HG03108 (cell line): Measurements from ENCODE around the gene TMEM169.
A peak's percentile ranks its signal among the peaks of the same experiment; 100 is the strongest.

Source experiments
- ATAC-seq: cut with Tn5 transposase; IDR thresholded peaks from one replicate; pipeline ENCODE4 v1.9.1; 2021; ENCODE audit warnings: moderate library complexity; ENCODE audit not compliant: unreplicated experiment

The TMEM169 gene, protein sequence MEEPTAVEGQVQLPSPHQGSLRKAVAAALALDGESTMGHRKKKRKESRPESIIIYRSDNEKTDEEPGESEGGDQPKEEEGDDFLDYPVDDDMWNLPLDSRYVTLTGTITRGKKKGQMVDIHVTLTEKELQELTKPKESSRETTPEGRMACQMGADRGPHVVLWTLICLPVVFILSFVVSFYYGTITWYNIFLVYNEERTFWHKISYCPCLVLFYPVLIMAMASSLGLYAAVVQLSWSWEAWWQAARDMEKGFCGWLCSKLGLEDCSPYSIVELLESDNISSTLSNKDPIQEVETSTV

DNA sequence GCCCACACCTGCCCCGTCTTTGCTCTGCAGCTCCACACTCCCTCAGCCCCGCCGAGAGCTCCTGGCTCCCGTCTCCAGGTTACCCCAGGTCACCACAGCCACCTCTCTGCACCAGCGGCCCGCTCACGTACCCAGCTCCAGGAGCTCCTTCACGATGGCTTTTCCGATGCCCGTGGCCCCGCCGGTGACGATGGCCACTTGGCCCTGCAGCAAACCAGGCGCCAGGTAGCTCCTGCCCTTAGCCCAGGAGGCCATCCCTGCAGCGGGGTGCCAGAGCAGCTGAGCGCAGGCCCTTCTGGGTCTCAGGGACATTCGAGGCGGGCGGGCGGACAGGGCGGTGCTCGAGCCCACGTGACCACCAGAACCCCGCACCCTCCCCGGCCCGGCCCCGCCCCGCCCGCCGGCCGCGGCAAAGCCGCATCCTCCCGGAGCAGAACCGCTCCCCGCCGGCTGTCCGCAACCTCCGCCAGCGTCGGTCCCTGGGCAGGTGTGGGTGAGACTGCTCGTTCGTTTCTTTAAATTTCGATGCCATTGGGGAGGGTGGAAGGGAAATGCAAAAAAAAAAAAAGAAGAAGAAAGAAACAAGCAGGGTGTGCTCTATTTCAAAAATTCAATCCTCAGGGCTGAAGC, at the start of gene TMEM169, which contains the start of gene PECR:
Gene TMEM169, plus strand, starts transcription at position 433 of the 630 bp plus-strand sequence. CDS start 14,045 bp downstream, outside the sequence.
Gene PECR, minus strand, starts transcription at position 323 of the 630 bp plus-strand sequence. Its CDS starts 68 bp downstream, at position 255.
- peak; percentile 96 for ATAC-seq

DNA sequence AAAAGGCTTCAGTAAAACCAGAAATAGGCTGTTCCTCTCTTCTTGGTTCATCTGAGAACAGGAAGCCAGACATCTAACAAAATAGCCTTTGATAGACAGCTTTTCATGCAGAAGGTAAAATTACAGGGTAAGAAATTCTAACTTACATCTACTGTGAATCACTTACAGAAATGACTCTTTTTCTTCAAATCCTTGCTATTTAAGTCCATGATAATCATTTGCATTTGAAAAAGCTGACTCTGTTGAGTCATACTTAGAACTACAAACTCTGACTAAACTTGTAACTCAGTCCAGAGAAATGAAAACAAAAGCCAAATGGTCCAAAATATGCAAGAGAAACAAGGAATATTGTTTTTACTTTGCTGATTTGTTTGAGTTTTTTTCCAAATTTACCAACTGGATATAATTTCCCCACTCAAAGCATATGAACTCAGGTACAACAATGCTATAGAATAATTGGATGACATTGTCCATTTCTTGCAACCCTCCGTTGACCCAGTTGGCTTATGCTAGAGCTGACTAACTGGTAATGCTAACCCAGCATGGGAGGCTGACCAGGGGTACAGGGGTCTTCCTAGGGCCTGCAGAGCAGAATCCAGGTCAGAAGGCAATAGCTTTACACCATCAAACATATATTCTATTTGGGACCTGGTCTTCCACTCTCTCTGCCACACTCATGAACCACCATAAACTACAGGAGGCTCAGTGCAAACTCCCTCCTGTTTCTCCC, 49.6 kb upstream of the TMEM169 start:
- peak; percentile 74 for ATAC-seq

DNA sequence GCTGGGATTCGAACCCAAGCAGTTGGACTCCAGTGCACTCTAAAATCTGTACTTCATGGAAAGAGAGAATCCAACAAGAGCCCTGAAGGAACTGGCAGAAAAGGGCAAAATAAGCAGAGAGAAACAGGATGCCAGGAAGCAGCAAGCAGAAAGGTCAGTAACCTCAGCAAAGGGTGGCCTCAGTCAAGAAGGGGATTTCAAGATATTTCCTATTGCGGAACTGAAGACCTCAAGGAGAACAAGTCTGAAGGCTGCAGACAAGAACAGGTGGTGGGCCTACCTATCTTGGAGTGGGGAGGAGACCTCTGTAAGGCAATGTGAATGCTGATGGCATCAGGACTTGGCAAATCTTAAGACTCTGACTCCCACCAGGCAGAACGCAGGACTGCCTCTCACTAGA, 48.3 kb upstream of the TMEM169 start:
- ATAC-seq = peak; percentile 37

DNA sequence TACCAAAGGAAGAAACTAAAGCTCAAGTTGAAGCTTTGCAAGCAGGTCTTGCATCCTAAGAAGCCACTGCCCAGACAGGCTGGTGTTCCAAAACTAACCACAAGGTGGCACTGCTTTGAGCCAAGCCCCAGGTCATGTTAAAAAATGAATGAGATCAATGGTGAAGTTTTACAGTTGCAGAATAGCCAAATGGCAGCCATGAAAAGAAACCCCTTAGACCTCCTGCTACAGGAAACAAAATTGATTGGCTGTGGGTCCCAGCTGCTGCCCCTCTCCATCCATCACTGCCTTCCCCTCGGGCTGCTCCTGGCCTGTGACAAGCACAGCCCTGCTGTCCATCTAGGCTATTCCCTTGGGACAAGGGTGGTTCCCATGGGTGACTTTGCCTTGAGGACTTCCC, 47.7 kb upstream of the TMEM169 start:
- ATAC-seq = peak; percentile 30

DNA sequence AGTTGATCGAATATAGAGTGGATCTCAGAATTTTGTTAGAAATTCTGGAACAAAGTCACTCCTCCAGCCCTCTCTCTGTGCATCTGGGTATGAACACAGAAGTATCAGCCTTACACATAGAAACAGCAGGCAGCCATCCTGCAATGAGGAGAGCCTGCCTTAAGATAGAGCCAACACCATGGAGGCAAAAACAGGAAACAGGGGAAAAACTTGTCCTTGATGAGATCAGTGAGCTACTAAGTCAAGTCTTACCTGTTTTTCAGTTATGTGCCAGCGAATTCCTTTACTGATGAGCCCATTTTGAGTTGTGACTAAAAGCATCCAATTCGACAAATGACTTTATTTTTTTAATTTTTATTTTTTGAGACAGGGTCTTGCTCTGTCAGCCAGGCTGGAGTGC, 41.8 kb upstream of the TMEM169 start:
- ATAC-seq = no peak

DNA sequence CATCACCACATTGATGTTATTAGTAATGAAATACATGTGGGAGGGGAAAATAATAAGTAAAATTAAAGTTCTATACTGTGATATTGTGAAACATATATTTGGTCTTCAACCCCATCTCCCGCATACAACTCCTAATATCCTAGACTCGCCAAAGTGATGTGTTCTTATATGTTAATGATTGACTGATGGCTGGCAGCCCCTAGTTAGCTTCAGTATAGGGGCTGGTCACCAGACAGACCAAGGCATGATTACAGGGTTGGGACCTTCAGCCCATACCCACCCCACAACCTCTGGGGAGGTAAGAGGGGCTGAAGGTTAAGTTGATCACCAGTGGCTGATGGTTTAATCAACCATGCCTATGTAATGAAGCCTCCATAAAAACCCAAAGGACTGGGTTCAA, 40.3 kb upstream of the TMEM169 start:
- no peak for ATAC-seq

DNA sequence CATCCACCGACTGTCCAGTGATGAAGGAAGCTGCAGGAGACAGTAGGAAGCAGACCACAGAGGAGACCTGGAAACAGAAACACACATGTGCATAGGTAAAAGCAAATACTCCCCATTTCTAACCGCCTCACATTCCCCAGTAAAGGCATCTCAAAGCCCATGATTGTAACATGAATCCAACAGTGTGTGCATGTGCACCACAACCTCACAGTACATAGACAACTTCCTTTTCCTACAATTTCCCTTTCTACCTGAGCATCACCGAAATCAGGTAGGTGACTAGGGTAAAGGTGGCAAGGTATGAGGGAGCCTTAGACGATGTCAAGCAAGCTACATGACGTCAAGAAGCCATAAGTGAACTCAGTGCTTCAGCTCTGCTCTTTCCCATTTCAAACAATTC, 37.8 kb upstream of the TMEM169 start:
- ATAC-seq = no peak

DNA sequence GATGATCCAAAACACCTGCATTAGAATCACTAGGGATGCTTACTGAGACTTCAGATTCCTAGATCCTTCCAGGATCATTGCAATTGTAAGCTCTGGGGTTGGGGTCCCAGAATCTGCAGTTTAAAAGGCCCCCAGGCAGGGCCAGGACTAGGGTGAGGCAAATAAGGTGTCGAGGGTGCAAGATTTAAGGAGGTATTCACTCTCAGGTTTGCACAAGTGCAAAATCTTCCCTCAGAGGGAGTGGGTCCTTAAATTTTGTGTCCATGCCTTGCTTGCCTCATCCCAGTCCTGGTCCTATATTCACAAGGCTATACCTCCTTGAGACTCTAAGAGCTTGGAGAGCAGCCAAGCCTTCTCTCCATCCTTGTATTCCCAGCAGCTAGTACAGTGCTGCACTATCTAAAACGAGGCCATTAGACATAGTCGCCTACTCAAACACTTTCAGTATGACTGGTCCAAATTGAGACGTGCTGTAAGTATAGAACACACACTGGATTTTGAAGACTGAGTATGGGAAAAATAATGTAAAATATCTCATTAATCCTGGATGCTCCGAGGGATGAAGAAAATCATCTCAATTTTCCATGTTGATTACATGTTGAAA, 36.7 kb upstream of the TMEM169 start:
- peak; percentile 91 for ATAC-seq

DNA sequence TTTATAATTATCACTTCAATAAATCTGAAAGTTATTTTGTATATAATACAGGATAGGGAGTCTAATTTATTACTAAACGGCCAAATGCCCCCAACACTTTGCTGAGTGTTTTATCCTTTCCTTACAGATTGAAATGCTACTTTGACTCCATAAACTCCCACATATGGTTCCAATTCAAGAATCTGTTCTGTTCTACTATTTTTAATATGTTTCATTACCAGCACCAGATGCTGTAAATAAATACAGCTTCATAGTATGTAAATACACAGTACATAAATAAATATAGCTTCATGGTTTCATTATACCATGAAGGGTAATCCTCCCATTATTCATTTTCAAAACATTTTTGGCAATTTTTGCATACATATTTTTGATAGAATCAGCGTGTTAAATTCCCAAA, 34.3 kb upstream of the TMEM169 start:
- ATAC-seq = no peak

DNA sequence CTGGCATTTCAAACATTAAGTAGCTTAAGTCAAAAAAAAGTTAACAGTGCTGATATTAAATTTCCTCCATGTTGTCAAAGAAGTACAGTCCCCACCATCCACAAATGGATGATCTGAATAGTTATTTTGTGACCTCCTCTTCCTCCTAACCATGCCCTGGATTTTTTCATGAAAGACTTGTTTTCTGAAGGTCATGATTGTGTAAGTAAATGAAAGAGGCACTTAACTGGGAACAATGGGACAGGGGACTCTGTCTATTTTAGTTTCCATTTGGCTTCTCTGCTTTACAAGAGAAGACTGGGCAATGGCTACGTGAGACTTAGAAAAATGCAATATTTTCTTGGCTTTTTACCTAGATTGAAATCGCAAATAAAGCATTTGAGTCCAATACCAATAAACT, 32.3 kb upstream of the TMEM169 start:
- no peak for ATAC-seq

DNA sequence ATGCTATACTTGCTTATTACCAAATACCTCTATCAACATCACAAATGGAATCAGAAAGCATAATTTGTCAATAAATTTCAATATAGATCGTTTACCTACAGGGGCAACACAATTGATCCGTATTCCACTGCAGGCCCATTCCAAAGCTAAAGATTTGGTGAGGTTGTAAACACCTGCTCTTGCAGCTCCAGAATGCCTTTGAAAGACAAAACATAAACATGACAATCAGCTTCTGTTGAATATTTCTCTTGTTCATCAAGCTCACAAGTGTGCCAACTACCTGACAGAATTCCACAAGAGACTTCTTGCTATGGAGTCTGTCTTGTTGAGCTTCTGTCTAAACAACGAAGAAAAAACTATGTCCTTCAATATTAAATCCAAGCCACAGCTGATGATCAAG, 30.4 kb upstream of the TMEM169 start:
- ATAC-seq = no peak

DNA sequence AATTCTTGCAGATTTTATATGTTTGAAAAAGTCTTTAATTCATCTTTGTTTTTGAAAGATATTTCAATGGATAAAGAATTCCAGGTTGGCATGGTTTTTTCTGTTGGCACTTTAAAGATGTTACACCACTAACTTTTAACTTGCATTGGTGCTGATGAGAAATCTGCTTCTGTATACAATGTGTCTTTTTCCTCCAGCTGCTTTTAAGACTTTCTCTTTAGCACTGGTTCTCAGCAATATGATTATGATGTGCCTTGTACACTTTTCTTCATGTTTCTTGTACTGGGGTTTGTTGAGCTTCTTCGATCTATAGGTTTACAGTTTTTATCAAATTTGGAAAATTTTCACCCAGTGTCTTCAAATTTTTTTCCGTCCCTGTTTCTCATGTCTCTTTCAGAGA, 29.3 kb upstream of the TMEM169 start:
- ATAC-seq = no peak

DNA sequence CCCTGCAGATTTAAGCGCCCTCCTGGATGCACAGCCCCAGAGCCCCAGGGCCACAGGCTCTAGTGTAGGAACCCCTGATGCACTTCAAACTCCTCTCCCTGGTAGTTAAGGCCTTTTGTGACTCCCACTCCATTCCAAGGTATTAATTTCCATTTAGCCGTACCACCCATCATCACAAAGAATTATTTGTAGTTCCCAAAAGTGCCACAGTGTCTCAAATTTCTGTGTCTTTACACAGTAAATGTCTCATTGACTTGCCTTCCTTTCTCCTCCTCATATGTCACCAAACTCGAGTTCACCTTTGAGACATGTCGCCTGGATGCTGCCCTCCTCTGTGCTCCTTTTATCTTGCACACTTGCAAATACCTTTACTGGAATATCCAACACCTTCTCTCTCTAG, 26.0 kb upstream of the TMEM169 start:
- no peak for ATAC-seq

DNA sequence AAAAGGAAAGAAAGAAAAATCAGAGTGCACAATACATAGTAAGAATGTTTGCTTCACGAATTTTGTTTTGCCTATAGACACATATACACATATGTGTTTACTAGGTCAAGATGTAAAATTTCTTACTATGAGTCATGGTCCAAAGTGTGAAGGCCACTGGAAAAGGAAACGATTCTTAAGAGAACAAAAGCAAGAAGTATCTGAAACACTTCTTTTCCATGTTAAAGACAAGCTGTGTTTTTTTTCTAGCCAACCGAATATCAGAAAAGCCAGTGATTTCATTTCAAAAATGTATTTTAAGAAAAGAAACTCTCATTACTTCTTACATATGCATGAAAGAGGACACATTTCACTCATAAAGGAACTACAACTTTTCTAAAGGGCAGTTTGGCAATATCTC, 25.0 kb upstream of the TMEM169 start:
- peak; percentile 37 for ATAC-seq

DNA sequence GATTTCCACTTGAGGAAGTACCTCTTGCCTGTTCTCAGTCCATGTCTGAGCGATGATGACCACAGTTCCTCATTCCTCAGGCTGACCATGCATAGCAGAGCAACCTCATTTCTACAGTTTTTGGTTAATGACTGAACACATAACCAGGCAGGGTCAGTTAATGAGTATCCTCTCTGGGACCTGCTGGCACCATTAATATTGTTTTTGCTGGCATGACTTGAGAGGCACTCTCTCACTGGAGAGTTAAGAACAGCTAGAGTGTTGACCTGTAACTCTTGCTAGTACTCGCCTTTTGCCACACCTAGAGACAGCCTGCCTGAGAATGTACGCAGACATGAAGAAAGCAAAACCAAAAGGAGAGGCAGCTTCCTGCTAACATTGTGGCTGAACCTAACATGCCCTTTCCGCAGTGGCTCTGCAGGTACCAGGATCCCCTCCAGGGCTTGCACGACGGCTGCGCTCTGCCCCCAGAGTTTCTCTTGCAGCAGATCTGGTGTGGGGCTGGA, 24.0 kb upstream of the TMEM169 start:
- ATAC-seq = peak; percentile 84

DNA sequence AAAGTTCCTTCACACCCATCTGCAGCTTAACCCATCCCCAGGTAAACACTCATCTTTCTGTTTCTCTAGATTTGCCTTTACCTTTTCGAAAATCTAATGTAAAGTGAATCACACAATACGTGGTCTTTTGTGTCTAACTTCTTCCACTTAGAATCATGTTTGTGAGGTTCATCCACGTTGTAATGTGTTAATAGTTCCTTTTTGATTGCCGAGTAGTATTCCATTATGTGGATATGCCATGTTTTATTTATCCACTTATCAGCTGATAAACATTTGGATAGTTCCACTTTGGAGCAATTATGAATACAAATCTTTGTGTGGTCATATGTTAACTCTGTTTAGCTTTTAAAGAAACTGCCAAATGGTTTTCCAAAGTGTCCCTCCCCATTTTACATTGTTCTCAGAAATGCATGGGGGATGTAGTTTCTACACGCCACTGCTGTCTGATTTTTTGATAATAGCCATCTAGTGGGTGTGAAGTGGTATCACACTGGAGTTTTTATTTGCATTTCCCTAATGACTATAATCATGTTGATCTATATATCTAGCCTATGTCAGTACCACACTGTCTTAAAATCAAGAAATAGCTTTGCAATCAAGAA, 22.4 kb upstream of the TMEM169 start:
- ATAC-seq = no peak

DNA sequence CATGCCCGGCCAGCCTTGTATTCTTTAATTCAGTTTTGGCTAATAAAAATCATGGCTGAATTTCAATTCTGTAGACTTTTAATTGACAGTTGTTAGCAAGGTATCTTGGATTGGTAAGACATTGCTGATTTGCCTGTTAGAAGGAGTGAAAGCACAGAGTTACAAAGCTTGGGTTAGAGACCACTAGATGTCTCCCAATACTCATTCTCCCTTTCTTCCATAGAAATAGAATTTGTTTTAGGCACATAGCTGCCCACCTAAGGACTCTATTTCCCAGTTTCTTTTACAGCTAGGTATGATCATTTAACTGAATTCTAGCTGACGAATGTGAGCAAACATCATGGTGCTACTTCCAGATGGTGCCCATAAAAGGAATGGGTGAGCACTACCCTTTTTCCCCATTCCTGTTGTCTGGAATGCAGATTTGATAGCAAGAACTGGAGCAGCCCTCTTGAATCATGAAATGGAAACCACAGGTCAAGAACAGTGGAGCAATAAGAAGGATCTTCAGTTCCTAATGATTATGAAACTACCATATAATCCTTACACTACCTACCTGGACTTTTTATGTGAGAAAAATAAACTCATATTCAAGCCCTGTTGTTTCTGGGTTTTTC, 17.6 kb upstream of the TMEM169 start:
- no peak for ATAC-seq

DNA sequence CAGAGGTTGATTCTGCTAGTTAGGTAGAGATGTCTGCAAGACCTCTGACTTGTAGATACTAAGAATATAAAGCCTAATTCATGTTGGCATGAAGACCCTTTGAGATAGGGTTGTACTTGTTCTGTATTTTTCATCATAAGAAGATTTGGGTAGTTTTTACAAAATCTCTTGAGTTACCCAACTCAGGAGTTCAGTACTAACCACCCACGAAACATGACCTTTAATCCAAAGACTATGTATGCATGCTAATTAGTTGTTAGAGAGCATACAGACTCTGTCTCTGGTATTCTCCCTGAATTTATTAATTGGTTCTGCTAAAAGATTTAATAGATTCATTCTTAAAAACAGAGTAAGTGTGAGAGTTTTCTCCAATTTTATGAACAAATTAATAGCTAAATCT, 17.1 kb upstream of the TMEM169 start:
- ATAC-seq = no peak

DNA sequence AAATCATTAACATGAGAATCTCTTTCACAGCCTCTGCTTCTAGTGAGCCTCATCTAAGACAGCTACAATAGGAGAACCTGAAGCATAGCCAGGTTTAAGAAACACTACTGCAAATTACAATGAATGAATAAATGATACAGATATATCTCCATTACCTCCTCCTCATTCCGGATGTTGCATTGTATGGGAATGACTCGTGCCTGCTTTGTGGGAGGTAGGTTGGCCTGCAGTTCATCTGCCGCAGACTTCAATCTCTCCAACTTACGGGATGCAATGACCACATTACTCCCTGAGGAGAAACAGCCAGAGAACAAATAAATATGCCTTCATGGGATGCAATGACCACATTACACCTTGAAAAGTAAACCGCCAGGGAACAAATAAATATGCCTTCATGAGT, 15.5 kb upstream of the TMEM169 start:
- no peak for ATAC-seq

DNA sequence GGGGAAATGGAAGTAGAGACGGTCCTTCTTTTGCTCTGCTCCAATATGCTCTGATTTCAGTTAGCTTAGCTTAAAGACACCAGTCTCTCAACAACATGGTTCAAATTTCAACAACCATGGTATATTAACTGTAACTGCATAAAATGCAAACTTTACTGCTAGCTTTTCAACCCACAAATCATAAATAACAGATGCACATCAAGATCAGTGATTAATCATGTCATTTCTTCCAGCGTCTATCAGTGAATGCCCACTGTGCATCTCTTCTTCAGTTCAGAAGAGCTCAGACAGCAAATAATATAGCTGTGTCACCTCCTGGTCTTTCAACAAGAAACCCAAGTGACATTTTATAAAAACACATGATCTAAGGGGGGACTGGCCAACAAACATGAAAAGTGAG, 12.7 kb upstream of the TMEM169 start:
- no peak for ATAC-seq

DNA sequence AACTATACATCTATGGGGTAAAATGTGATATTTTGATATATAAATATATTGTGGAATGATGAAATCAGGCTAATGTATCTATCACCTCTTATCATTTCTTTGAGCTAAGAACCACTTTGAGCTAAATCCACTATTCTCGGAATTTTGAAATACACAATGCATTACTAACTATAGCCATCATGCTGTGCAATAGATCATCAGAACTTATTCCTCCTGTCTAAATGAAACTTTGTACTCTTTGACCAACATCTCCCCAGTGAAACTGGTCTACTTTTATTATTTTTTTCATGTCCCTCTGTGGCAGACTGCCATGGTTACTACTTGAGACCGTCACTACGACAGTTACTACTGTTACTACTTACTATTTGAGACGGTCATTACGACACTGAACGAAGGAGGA, 11.5 kb upstream of the TMEM169 start:
- ATAC-seq = no peak
